ENCODE data around the gene KAT8. TPM values are rescaled to one million over a fixed set of nuclear protein-coding genes. Genes with fewer than 3 reads are reported as not detected.

KAT8 gene
- total and polyA plus RNA-seq, 2 of the 13 experiments (the other 11 are each of a cell fraction or from before 2014, with no cell fraction given), result 79.0 to 84.2 TPM

- TF ChIP-seq ZBTB4 (CRISPR knock-in tag; IDR thresholded peaks at IDR 0.05; ENCODE audit: borderline replicate concordance) (no peak), RXRA (CRISPR knock-in tag; IDR thresholded peaks at IDR 0.05) (peak; percentile 19; the same call in 1 of the 2 replicates), ZNF609 (CRISPR knock-in tag; IDR thresholded peaks at IDR 0.05; ENCODE audit: borderline replicate concordance) (no peak), KLF12 (CRISPR knock-in tag; IDR thresholded peaks at IDR 0.05; ENCODE audit: borderline replicate concordance) (no peak), SCMH1 (CRISPR knock-in tag; IDR thresholded peaks at IDR 0.05; ENCODE audit: borderline replicate concordance) (no peak), TIGD3 (CRISPR knock-in tag; IDR thresholded peaks at IDR 0.05; ENCODE audit: borderline replicate concordance) (no peak), PHF20 (CRISPR knock-in tag; IDR thresholded peaks at IDR 0.05) (no peak), HNF4G (IDR thresholded peaks at IDR 0.05; ENCODE audit: borderline replicate concordance, low read depth, low read length) (peak; percentile 61), HNF4G (CRISPR knock-in tag; IDR thresholded peaks at IDR 0.05; ENCODE audit: borderline replicate concordance, low read depth) (0 out of 2 replicates have a peak, but pooled peaks have one; percentile 24), ZNF44 (CRISPR knock-in tag; IDR thresholded peaks at IDR 0.05) (no peak), RARA (CRISPR knock-in tag; IDR thresholded peaks at IDR 0.05) (0 out of 2 replicates have a peak, but pooled peaks have one; percentile 18), ZBTB3 (CRISPR knock-in tag; IDR thresholded peaks at IDR 0.05; ENCODE audit: borderline replicate concordance, low read depth) (no peak), ZNF850 (CRISPR knock-in tag; conservative IDR thresholded peaks at IDR 0.05) (0 out of 2 replicates have a peak, but pooled peaks have one; percentile 19), POLR2AphosphoS5 (IDR thresholded peaks at IDR 0.05; ENCODE audit: low read depth, low read length) (peak; percentile 44), ZNF687 (CRISPR knock-in tag; IDR thresholded peaks at IDR 0.05) (peak; percentile 26; the same call in 1 of the 2 replicates)
Measured at GRCh38 chr16:31093132-31093703, 24.2 kb upstream of the KAT8 start (continued).

Measured in HepG2 (cell line).